HEK293T (cell line): Measurements from ENCODE around the gene DDI2.

ENCODE experiments used
- CTCF ChIA-PET: fragments of 350-600 bp; formaldehyde crosslinking; extraction: SDS; loops from one replicate; lab custom pipeline; 2021; ENCODE audit warnings: antibody characterized with exemption, inconsistent platforms; lab: Yijun Ruan, JAX
- POLR2A ChIA-PET: fragments of 350-600 bp; formaldehyde crosslinking; extraction: SDS; loops from one replicate; lab custom pipeline; 2020; ENCODE audit warnings: antibody characterized with exemption, inconsistent platforms; lab: Yijun Ruan, JAX
- DNase-seq: peaks from one replicate; pipeline ENCODE4 v3.0.0; 2012; ENCODE audit warnings: mixed read lengths; ENCODE audit errors: extremely low spot score
- ARNT ChIP-seq: fragments of 450-650 bp; IDR thresholded peaks from 2 replicates; pipeline ENCODE4 v1.6.1; 2017; ENCODE audit warnings: mild to moderate bottlenecking
- BHLHE40 ChIP-seq: fragments of 450-650 bp; IDR thresholded peaks from 2 replicates; pipeline ENCODE4 v1.6.1; 2016; ENCODE audit warnings: mild to moderate bottlenecking, moderate library complexity, borderline replicate concordance
- CTBP1 ChIP-seq: fragments of 450-650 bp; IDR thresholded peaks from 2 replicates; pipeline ENCODE4 v1.6.1; 2016; ENCODE audit warnings: borderline replicate concordance
- ELF4 ChIP-seq: fragments of 450-650 bp; IDR thresholded peaks from 2 replicates; pipeline ENCODE4 v1.6.1; 2017; ENCODE audit warnings: antibody characterized with exemption
- FOXA1 ChIP-seq: fragments of 450-650 bp; IDR thresholded peaks from 2 replicates; pipeline ENCODE4 v1.6.1; 2016; ENCODE audit warnings: mild to moderate bottlenecking
- FOXK2 ChIP-seq: fragments of 450-650 bp; IDR thresholded peaks from 2 replicates; pipeline ENCODE4 v1.6.1; 2016; ENCODE audit warnings: mild to moderate bottlenecking
- FOXM1 ChIP-seq: fragments of 450-650 bp; IDR thresholded peaks from 2 replicates; pipeline ENCODE4 v1.6.1; 2017; ENCODE audit warnings: mild to moderate bottlenecking, borderline replicate concordance
- HDGF ChIP-seq: fragments of 450-650 bp; IDR thresholded peaks from 2 replicates; pipeline ENCODE4 v1.6.1; 2017; ENCODE audit warnings: antibody characterized with exemption, borderline replicate concordance
- L3MBTL2 ChIP-seq: fragments of 450-650 bp; conservative IDR thresholded peaks from 2 replicates; pipeline ENCODE4 v1.6.1; 2016; ENCODE audit warnings: mild to moderate bottlenecking
- LEF1 ChIP-seq: fragments of 450-650 bp; IDR thresholded peaks from 2 replicates; pipeline ENCODE4 v1.6.1; 2017; ENCODE audit warnings: mild to moderate bottlenecking, borderline replicate concordance
- NFRKB ChIP-seq: fragments of 450-650 bp; IDR thresholded peaks from 2 replicates; pipeline ENCODE4 v1.6.1; 2016; ENCODE audit warnings: mild to moderate bottlenecking, moderate library complexity
- SP1 ChIP-seq: fragments of 450-650 bp; IDR thresholded peaks from 2 replicates; pipeline ENCODE4 v1.6.1; 2017
- SUZ12 ChIP-seq: fragments of 450-650 bp; IDR thresholded peaks from 2 replicates; pipeline ENCODE4 v1.6.1; 2016; ENCODE audit warnings: mild to moderate bottlenecking
- TARDBP ChIP-seq: fragments of 450-650 bp; IDR thresholded peaks from 2 replicates; pipeline ENCODE4 v1.6.1; 2016
- ZNF384 ChIP-seq: fragments of 450-650 bp; IDR thresholded peaks from 2 replicates; pipeline ENCODE4 v1.6.1; 2016
- TF ChIP-seq, protein P1 (sequence below): fragments of 450-650 bp; IDR thresholded peaks from 2 replicates; pipeline ENCODE4 v1.6.1; 2016

DDI2 gene

DNA sequence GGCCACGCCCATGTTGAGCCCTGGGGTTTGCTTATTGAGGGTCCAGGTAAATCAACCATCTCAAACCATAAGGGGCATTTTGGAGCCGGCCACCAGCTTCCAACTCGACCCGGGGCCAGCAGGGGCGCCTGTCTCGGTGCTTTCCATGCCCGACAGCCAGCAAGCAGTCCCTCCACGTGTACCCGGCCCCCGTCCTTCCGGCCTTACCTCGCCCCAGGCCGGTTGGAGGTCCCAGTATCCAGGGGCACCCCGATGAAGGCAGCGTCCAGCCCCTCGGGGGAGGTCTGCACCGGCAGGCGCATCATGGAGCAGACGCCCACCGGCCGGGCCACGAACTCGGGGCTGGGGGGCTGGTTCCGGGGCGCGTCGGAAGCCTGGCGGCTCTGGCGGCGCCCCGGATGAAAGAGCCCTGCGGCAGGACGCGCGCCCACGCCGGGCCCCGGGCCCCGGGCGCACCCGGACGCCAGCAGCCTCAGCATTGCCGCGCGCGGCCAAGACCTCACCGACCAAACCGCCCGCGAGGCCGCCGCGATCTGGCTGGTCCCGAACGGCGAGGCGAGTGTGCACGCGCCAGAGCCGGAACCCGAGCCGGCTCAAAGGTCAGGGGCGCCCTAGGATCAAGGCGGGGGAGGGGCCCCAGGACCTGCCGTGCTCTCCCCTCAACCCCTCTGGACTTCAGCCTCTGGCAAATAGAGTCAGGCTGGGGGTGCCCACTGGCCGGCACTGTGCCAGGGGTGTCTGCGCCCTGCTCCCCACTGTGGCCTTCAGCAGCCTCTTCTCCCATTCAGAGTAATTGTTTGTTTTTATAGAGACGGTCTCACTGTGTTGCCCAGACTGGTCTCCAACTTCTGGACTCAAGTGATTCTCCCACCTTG, 32.5 kb upstream of the DDI2 start, which contains the start of gene AGMAT:
AGMAT (minus strand) TSS at position 563 of the 875 bp plus-strand sequence; CDS start at position 479, 84 bp downstream.
- CTCF ChIA-PET: interaction anchor here (0.5 to 0.7 kb wide), 2 partner anchors 11 to 23 kb away, joined by 3 read pairs; no protein-coding TSS in a partner anchor
- POLR2A ChIA-PET: no interaction called here
- TF ChIP-seq BHLHE40 (no peak), FOXK2 (no peak), NFRKB (no peak), ARNT (no peak), LEF1 (no peak), ZNF384 (no peak), FOXA1 (no peak), CTBP1 (no peak), L3MBTL2 (no peak; the same call in none of the 2 replicates), ELF4 (no peak), TARDBP (no peak), FOXM1 (no peak), SUZ12 (no peak), SP1 (no peak), HDGF (no peak)
- TF ChIP-seq, protein P1, sequence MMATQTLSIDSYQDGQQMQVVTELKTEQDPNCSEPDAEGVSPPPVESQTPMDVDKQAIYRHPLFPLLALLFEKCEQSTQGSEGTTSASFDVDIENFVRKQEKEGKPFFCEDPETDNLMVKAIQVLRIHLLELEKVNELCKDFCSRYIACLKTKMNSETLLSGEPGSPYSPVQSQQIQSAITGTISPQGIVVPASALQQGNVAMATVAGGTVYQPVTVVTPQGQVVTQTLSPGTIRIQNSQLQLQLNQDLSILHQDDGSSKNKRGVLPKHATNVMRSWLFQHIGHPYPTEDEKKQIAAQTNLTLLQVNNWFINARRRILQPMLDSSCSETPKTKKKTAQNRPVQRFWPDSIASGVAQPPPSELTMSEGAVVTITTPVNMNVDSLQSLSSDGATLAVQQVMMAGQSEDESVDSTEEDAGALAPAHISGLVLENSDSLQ: no peak
- DNase-seq: peak; percentile 46

DNA sequence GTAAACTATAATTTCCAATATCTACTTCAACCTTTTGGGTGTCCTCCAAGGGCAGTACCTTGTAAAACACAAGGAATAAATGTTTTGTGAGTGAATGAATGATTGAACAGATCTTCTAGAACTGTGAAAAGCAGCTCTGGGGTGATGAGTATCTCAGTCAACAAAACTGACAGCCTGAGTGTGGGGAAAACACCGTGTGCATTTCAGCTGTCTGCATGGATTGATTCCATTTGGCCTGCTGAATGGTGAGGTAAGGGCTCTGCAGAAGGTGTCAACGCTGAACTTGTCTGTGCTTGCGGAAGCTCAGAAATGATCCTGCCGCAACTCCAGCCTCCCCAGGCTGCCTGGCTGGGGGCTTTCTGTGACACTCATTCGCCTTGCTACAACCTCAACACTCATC, 25.0 kb upstream of the DDI2 start:
- DNase-seq: no peak
- ChIA-PET POLR2A (interaction anchor here (1.5 kb wide), 1 partner anchor 11 kb away, joined by 4 read pairs; no protein-coding TSS in a partner anchor), CTCF (no interaction called here)
- TF ChIP-seq ARNT (no peak), LEF1 (no peak), BHLHE40 (no peak), FOXK2 (no peak), SP1 (no peak), SUZ12 (no peak), NFRKB (no peak), TARDBP (no peak), FOXA1 (no peak), L3MBTL2 (no peak), ELF4 (no peak), ZNF384 (no peak), HDGF (no peak), FOXM1 (no peak), CTBP1 (no peak)
- TF ChIP-seq, protein P1: no peak

DNA sequence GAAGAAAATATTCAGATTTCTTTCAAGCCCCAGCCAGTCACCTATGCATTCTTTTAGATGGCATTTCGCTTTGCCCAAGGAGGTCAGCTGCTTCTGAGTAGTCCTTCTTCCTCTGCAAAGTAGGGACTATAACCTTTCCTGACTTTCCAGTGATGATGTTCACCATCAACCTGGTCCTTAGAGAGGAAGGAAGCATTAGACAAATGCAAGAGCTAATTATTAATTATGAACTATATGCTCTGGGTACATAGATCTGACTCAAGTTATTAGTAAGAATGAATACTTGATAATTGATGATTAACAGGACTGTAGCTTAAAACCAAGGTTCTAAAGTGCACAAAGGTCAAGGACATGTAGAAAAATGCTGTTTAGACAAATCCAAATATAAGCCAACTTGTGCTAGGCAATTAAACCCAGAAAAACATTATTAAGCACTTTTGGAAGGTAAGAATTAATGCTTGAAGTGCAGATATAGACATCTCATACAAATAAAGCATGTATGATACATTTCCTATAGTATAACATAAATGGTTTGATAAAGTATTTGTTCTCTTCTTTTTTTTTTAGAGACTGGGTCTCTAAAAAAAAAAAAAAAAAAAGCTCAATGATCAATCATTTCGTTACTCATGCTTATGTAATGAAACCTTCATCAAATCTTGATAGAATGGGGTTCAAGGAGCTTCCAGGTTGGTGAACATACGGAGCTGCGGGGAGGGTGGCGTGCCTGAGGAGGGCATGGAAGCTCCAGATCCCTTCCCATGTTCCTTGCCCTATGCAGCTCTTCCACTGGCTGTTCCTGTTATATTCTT, 21.2 kb upstream of the DDI2 start:
- DNase-seq: no peak
- ChIA-PET POLR2A (interaction anchor here (1.3 to 1.6 kb wide), 2 partner anchors 21 to 70 kb away, joined by 4 to 6 read pairs; partner anchors contain the start of genes DDI2 and DNAJC16), CTCF (interaction anchor here (0.7 to 0.9 kb wide), 2 partner anchors 11 to 141 kb away, joined by 3 read pairs; no protein-coding TSS in a partner anchor)
- TF ChIP-seq CTBP1 (no peak), FOXK2 (no peak), SP1 (no peak), NFRKB (no peak), BHLHE40 (no peak), L3MBTL2 (no peak), ARNT (no peak), SUZ12 (no peak), HDGF (no peak)

DNA sequence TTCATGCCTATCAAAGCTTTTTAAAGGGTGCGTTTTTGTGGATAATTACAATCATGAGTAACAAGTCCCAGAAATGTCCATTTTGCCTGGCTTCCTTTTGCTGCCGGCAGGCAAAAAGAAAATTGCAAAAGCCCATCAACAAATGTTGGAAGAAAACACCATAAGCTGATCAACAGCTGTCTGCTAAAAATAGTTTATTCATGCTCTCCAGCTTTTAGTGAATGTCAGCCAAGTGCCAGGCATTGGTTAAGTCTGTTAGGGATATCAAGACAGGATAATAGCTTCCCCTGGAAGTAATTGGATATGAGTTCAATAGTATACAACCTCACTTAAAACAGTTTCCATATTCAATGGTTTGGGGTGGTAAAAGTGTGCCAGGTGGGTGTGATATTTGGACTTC, 18.8 kb upstream of the DDI2 start:
- ChIA-PET CTCF (no interaction called here), POLR2A (interaction anchor here (0.9 kb wide), 1 partner anchor 18 kb away, joined by 3 read pairs; no protein-coding TSS in a partner anchor)
- TF ChIP-seq SP1 (no peak), TARDBP (no peak), ELF4 (no peak), ZNF384 (no peak), HDGF (no peak), FOXA1 (no peak), LEF1 (no peak), BHLHE40 (no peak), CTBP1 (no peak), FOXK2 (no peak), ARNT (no peak), FOXM1 (no peak), L3MBTL2 (no peak), NFRKB (no peak), SUZ12 (no peak)
- TF ChIP-seq, protein P1: no peak
- DNase-seq: no peak
